Spleen (tissue), 7 donors: ENCODE measurements around the gene ZNF10.

Experiments
- CTCF ChIP-seq, 11 experiments: fragments of 200-600 bp in 7 of 11; fragments of 450-650 bp in 4 of 11; sonication (generic) in 4 of 11; IDR thresholded peaks in 8 of 11; conservative IDR thresholded peaks in 3 of 11; 1 replicate in 7 of 11; 2 replicates in 4 of 11; pipeline versions ENCODE4 v1.4.0 to v1.8.0; 2016 to 2021; ENCODE audit warnings: antibody characterized with exemption in 11 of 11, inconsistent platforms in 4 of 11, mild to moderate bottlenecking in 1 of 11
- POLR2A ChIP-seq, 3 donors: fragments of 450-650 bp; IDR thresholded peaks; one replicate each; pipeline ENCODE4 v1.5.1; 2017; ENCODE audit warnings: antibody characterized with exemption in 3 of 3, mild to moderate bottlenecking in 1 of 3
- donor health status: DM: no; HTN: no; CAD: no; lungs with moderate emphysema.
- donor health status: DM: no; HTN: no; CAD: no.
- donor health status: DM: no; HTN: no; CAD: no.

DNA sequence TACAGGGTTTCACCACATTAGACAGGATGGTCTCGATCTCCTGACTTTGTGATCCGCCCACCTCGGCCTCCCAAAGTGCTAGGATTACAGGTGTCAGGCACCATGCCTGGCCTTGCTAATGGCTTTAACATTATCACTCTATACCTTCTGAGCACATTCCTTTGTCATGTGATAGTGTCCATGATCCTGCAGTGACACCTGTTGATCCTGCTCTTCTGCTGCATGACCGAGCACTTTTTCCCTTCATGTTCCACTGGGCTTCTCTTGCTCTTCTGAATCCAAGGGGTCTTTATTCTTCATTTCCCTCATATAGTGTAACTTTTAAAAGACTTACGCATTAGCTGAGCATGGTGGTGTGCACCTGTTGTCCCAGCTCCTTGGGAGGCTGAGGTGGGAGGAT, 62.4 kb downstream of the ZNF10 start:
- TF ChIP-seq CTCF (IDR thresholded peaks at IDR 0.05 in 8 of 11, conservative IDR thresholded peaks at IDR 0.05 in 3 of 11) = no peak
- no peak for TF ChIP-seq POLR2A (IDR thresholded peaks at IDR 0.05)
